Urothelium cell line (cell line): Measurements from ENCODE around the gene MARCHF10.
"Not testable (repeated sequence)": the region's sequence is repeated elsewhere in the genome, so short reads cannot be mapped to it uniquely, and the experiment has no call there.

ENCODE experiments used
- DNase-seq: peaks from one replicate; pipeline ENCODE4 v3.0.0; 2011; ENCODE audit warnings: low spot score, mixed read lengths
- FAIRE-seq: peaks from 2 replicates; lab custom pipeline; 2011; peaks lifted over from hg19 to GRCh38; lab: Jason Lieb, UNC

The MARCHF10 gene

GRCh38 chr17:62702746-62703260 lies 105.3 kb downstream of the MARCHF10 start:
- FAIRE-seq = no peak
- DNase-seq = no peak

GRCh38 chr17:62701706-62702085 lies 106.4 kb downstream of the MARCHF10 start:
- peak; percentile 40 for FAIRE-seq
- no peak for DNase-seq

GRCh38 chr17:62700964-62701705 lies 107.0 kb downstream of the MARCHF10 start:
- DNase-seq = no peak
- FAIRE-seq = peak; percentile 67

GRCh38 chr17:62698459-62698858 lies 109.7 kb downstream of the MARCHF10 start:
- FAIRE-seq, DNase-seq: not testable (repeated sequence)

- FAIRE-seq (no peak), DNase-seq (no peak)
Observed at GRCh38 chr17:62696726-62697490, 111.2 kb downstream of the MARCHF10 start.

GRCh38 chr17:62696256-62696655 lies 111.9 kb downstream of the MARCHF10 start:
- peak; percentile 63 for FAIRE-seq
- DNase-seq = no peak

GRCh38 chr17:62695093-62695738 lies 112.9 kb downstream of the MARCHF10 start:
- not testable (repeated sequence) for DNase-seq
- FAIRE-seq = peak; percentile 79

GRCh38 chr17:62693616-62694409 lies 114.3 kb downstream of the MARCHF10 start:
- DNase-seq = no peak
- FAIRE-seq = peak; percentile 13

- peak; percentile 72 for DNase-seq
- FAIRE-seq = no peak
Observed at GRCh38 chr17:62692721-62693431, 115.2 kb downstream of the MARCHF10 start.

GRCh38 chr17:62692159-62692651 lies 115.9 kb downstream of the MARCHF10 start:
- peak; percentile 81 for FAIRE-seq
- DNase-seq = no peak

- FAIRE-seq = not testable (repeated sequence)
Observed at GRCh38 chr17:62691589-62691915, 116.6 kb downstream of the MARCHF10 start.

GRCh38 chr17:62690168-62690897 lies 117.8 kb downstream of the MARCHF10 start:
- DNase-seq = no peak
- no peak for FAIRE-seq

More at GRCh38 chr17:62691589-62691915, 116.6 kb downstream of the MARCHF10 start:
- DNase-seq = not testable (repeated sequence)

GRCh38 chr17:62689441-62690167 lies 118.5 kb downstream of the MARCHF10 start:
- FAIRE-seq (peak; percentile 30), DNase-seq (no peak)

GRCh38 chr17:62688398-62689160 lies 119.5 kb downstream of the MARCHF10 start:
- peak; percentile 71 for FAIRE-seq
- no peak for DNase-seq

- DNase-seq (no peak), FAIRE-seq (peak; percentile 65)
Observed at GRCh38 chr17:62687997-62688396, 120.1 kb downstream of the MARCHF10 start.

GRCh38 chr17:62684179-62684578 lies 123.9 kb downstream of the MARCHF10 start:
- peak; percentile 5 for FAIRE-seq
- DNase-seq = no peak

- DNase-seq = no peak
- FAIRE-seq = no peak
Observed at GRCh38 chr17:62681939-62682381, 126.2 kb downstream of the MARCHF10 start.
